Activated CD4-positive, CD25-positive, alpha-beta regulatory T cell treated with anti-CD3 and anti-CD28 coated beads, Interleukin-2, amount 50 U/mL, for 16 hours (primary cell): Measurements from ENCODE around the gene MICALL2.
"Not testable (repeated sequence)": the region's sequence is repeated elsewhere in the genome, so short reads cannot be mapped to it uniquely, and the experiment has no call there.

ENCODE experiments used
- DNase-seq: peaks from one replicate; pipeline ENCODE4 v3.0.0-alpha.2; 2020; ENCODE audit warnings: low read depth, low spot score

The MICALL2 gene

GRCh38 chr7:1449501-1449900 is 9.8 kb downstream of the MICALL2 start:
- DNase-seq, result no peak

- no peak for DNase-seq
These were observed 10.3 kb downstream of the MICALL2 start for GRCh38 chr7:1448958-1449357.

- DNase-seq, result no peak
These were observed 11.6 kb downstream of the MICALL2 start for GRCh38 chr7:1447551-1448244.

GRCh38 chr7:1447112-1447511 is 12.2 kb downstream of the MICALL2 start:
- no peak for DNase-seq

DNA sequence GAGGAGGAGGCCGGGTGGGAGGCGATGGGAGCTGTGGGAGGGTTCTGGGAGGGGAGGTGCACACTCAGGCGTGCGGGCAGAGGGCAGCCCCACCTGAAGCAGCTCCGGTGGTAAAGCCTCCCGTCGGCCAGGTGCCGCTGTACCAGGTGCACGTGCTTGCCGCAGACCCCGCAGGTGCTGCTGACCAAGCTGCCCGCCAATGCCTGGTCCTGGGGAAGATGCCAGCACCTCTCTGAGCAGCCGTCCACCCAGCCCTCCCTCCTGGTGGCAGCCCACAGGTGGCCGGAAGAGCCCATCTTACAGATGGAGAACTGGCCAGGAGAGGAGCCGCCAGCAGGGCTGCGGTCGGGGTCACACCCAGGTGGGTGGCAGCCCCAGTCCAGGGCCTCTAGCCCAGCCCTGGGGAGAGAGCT is 12.6 kb downstream of the MICALL2 start:
- DNase-seq, result no peak

- not testable (repeated sequence) for DNase-seq
These were observed 13.2 kb downstream of the MICALL2 start for GRCh38 chr7:1446026-1446425.

DNA sequence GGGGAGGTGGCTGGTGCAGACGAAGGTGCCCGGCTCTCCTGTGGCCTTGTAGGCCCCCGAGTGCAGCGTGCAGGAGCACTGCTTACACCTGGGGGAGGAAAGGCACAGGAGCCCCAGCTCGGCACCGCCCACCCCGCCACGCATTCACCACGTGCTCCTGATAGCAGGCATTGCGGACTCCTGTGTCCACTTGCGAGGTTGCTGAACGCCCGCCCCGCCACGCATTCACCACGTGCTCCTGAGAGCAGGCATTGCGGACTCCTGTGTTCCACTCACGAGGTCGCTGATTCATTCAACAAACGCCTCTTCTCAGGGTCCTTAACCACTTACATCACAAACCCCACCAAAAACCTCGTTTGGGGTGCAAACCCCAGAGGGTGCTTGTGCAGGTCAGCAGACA is 13.9 kb downstream of the MICALL2 start:
- no peak for DNase-seq

GRCh38 chr7:1444925-1445322 is 14.3 kb downstream of the MICALL2 start:
- no peak for DNase-seq

- DNase-seq, result no peak
These were observed 14.9 kb downstream of the MICALL2 start for GRCh38 chr7:1444214-1444924.

GRCh38 chr7:1443587-1444200 is 15.6 kb downstream of the MICALL2 start:
- DNase-seq, result not testable (repeated sequence)

DNA sequence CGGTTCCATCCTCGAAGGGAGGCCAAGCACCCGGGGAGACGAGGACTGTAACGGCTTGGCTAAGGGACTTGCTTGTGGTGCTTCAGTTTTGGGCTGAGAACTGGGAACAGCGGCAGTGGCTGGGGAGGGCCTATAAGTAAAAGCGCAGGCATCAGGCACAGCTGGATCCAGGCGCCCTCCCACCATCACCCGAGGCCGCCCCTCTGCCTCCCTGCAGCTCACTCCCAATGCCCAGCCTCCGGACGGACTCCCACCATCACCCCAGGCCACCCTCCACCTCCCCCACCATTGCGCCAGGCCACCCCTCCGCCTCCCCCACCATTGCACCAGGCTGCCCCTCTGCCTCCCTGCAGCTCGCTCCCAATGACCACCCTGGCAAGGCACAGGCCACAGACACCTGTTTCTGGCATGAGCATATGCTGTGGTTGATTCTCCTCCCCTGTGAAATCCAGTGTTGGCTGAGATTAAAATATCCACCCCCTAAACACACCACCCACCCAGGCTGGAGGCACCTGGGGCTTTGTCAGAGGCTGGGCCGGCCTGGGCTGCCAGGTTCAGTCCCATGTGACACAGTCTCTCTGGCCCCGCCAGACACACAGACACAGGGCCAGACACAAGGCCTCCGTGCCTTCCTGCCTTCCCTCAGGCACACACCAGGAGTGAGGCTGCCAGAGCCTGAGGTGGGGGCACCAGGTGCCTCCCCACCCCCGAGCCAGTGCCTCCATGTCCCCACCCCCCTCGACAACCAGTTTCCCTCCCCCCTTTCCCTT is 16.7 kb downstream of the MICALL2 start:
- no peak for DNase-seq

- DNase-seq, result no peak
These were observed 17.5 kb downstream of the MICALL2 start for GRCh38 chr7:1441615-1442354.

- no peak for DNase-seq
These were observed 18.6 kb downstream of the MICALL2 start for GRCh38 chr7:1440620-1441019.

GRCh38 chr7:1439373-1440363 is 19.6 kb downstream of the MICALL2 start:
- DNase-seq, result no peak

- no peak for DNase-seq
These were observed 20.4 kb downstream of the MICALL2 start for GRCh38 chr7:1438821-1439220.

DNA sequence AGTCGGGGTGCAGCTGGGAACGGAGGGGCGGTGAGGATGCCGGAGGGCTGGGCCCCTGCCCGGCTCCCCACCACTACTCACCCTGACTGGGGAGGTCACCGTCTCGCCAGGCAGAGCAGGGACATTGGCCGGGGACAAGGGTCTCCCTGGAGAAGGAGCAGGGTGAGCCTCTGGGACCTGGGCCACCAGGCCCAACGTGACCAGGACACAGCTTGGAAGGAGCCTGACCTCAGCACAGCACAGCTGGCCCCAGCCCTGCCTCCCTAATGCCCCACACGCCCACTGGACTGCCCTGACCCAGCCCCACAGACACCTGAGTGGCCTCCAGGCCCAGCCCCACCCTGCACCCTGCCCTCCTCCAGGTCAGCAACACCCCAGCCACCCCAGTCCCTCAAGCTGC is 21.1 kb downstream of the MICALL2 start:
- DNase-seq, result no peak

- DNase-seq, result no peak
These were observed 22.0 kb downstream of the MICALL2 start for GRCh38 chr7:1437155-1437880.

DNA sequence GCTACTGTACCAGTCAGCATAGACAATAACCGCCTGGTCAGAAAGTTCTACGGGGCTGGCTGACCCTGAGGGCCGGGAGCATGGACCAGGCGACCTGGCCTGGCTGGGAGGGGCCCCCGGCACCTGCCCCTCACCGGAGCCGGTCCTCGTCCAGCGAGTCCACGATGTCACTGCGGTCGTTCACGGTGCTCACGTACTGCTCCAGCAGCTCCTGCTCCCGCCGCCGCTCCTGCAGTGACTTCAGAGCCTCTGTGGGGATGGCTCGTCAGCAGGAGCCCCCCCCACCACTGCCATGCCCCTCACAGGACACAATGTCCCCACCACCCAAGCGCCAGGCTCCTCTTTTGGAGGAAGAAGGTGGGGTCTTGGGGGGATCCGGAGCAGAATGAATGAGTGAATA is 22.7 kb downstream of the MICALL2 start:
- no peak for DNase-seq

- no peak for DNase-seq
These were observed 24.2 kb downstream of the MICALL2 start for GRCh38 chr7:1434891-1435670.
